ENCODE measurements around the gene UBA1.

UBA1 gene

DNA sequence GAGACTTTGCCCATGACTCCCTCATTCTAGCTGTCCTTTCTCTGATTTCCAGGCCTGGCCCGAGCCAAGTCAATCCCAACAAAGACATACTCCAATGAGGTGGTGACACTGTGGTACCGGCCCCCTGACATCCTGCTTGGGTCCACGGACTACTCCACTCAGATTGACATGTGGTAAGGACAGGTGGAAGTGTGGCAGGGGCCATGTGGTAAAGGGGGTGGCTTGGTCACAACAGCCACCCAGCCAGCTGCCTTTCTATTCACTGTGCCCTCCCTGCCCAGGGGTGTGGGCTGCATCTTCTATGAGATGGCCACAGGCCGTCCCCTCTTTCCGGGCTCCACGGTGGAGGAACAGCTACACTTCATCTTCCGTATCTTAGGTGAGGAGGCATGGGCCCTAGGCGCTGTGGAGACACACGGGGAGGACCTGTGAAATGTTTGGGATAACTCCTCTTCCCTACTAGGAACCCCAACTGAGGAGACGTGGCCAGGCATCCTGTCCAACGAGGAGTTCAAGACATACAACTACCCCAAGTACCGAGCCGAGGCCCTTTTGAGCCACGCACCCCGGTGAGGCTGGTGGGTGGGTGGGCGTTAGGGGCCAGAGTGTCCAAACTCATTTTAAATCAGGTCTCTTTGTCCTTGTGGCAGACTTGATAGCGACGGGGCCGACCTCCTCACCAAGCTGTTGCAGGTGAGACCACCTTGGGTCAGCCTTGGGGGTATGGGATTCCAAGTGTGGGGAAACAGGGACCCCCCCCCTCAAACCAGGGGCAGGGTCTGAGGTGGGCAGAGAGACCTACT, 33.1 kb downstream of the UBA1 start:
- no peak overlapping the region for H3K27ac ChIP-seq (replicated peaks)
- no peak overlapping the region for H3K4me3 ChIP-seq (replicated peaks; ENCODE audit: insufficient read depth, low read length)
- no peak for TF ChIP-seq SPI1 (IDR thresholded peaks at IDR 0.05; ENCODE audit: borderline replicate concordance, low read depth)
- no peak for TF ChIP-seq POLR2AphosphoS5 (IDR thresholded peaks at IDR 0.05; ENCODE audit: low read depth)
- TF ChIP-seq GABPA (IDR thresholded peaks at IDR 0.05; ENCODE audit: low read depth): no peak
- TF ChIP-seq, protein P1, sequence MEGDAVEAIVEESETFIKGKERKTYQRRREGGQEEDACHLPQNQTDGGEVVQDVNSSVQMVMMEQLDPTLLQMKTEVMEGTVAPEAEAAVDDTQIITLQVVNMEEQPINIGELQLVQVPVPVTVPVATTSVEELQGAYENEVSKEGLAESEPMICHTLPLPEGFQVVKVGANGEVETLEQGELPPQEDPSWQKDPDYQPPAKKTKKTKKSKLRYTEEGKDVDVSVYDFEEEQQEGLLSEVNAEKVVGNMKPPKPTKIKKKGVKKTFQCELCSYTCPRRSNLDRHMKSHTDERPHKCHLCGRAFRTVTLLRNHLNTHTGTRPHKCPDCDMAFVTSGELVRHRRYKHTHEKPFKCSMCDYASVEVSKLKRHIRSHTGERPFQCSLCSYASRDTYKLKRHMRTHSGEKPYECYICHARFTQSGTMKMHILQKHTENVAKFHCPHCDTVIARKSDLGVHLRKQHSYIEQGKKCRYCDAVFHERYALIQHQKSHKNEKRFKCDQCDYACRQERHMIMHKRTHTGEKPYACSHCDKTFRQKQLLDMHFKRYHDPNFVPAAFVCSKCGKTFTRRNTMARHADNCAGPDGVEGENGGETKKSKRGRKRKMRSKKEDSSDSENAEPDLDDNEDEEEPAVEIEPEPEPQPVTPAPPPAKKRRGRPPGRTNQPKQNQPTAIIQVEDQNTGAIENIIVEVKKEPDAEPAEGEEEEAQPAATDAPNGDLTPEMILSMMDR (IDR thresholded peaks at IDR 0.05; ENCODE audit: insufficient read depth, low read length): no peak
- TF ChIP-seq, protein P2, sequence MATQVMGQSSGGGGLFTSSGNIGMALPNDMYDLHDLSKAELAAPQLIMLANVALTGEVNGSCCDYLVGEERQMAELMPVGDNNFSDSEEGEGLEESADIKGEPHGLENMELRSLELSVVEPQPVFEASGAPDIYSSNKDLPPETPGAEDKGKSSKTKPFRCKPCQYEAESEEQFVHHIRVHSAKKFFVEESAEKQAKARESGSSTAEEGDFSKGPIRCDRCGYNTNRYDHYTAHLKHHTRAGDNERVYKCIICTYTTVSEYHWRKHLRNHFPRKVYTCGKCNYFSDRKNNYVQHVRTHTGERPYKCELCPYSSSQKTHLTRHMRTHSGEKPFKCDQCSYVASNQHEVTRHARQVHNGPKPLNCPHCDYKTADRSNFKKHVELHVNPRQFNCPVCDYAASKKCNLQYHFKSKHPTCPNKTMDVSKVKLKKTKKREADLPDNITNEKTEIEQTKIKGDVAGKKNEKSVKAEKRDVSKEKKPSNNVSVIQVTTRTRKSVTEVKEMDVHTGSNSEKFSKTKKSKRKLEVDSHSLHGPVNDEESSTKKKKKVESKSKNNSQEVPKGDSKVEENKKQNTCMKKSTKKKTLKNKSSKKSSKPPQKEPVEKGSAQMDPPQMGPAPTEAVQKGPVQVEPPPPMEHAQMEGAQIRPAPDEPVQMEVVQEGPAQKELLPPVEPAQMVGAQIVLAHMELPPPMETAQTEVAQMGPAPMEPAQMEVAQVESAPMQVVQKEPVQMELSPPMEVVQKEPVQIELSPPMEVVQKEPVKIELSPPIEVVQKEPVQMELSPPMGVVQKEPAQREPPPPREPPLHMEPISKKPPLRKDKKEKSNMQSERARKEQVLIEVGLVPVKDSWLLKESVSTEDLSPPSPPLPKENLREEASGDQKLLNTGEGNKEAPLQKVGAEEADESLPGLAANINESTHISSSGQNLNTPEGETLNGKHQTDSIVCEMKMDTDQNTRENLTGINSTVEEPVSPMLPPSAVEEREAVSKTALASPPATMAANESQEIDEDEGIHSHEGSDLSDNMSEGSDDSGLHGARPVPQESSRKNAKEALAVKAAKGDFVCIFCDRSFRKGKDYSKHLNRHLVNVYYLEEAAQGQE (IDR thresholded peaks at IDR 0.05; ENCODE audit: insufficient replicate concordance, low read depth): no peak
- DNase-seq (ENCODE audit: low read depth in 1 of 2, low spot score in 1 of 2): no peak
- H3K27me3 ChIP-seq (ENCODE audit: insufficient read depth, poor library complexity, severe bottlenecking): no peaks in the 10 kb centered on the region

DNA sequence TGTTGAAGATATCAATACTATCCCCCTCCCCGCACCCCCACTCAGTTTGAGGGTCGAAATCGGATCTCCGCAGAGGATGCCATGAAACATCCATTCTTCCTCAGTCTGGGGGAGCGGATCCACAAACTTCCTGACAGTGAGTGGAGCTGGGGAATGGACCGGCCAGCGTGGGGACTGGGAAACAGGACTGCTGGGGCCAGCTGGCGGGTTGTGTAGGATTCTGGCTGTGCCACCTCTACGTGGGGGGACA, 33.6 kb downstream of the UBA1 start:
- H3K27ac ChIP-seq (replicated peaks): no peak overlapping the region
- H3K27me3 ChIP-seq (ENCODE audit: insufficient read depth, poor library complexity, severe bottlenecking): no peaks in the 10 kb centered on the region
- TF ChIP-seq, protein P2 (IDR thresholded peaks at IDR 0.05; ENCODE audit: insufficient replicate concordance, low read depth): no peak
- TF ChIP-seq POLR2AphosphoS5 (IDR thresholded peaks at IDR 0.05; ENCODE audit: low read depth) (no peak), SPI1 (IDR thresholded peaks at IDR 0.05; ENCODE audit: borderline replicate concordance, low read depth) (no peak), GABPA (IDR thresholded peaks at IDR 0.05; ENCODE audit: low read depth) (no peak)
- TF ChIP-seq, protein P1 (IDR thresholded peaks at IDR 0.05; ENCODE audit: insufficient read depth, low read length): no peak
- H3K4me3 ChIP-seq (replicated peaks; ENCODE audit: insufficient read depth, low read length): no peak overlapping the region
- DNase-seq (ENCODE audit: low read depth in 1 of 2, low spot score in 1 of 2): no peak

DNA sequence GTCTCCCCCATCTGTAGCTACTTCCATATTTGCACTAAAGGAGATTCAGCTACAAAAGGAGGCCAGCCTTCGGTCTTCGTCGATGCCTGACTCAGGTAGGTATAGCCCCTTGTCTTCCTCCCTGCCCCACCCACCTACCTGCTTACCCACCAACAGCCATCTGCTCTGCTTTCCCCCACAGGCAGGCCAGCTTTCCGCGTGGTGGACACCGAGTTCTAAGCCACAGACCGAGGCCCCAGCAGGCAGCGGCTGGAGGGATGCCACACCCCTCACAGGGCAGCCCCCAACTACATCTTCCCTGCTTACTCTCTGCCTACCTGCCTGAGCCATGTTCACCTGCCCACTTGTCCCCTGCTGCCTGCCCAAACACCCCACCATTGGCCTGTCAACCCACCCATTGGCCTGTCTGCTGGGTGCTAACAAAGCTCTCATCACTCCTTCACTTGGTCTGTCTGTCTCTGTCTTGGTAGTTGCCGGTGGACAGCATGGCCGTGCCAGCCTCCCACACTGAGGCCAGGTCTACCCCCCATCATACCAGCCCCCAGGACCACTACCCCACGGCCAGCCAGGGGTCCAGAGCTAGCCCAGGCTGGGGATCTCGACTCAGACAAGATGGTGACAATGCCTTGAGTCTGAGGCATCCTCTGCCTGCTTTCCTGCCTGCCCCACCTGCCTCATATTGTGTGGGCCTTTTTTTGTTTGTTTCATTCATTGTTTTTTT, 35.1 kb downstream of the UBA1 start:
- Histone ChIP-seq H3K27ac (replicated peaks) (no peak overlapping the region), H3K4me3 (replicated peaks; ENCODE audit: insufficient read depth, low read length) (no peak overlapping the region), H3K27me3 (ENCODE audit: insufficient read depth, poor library complexity, severe bottlenecking) (no peaks in the 10 kb centered on the region)
- TF ChIP-seq, protein P2 (IDR thresholded peaks at IDR 0.05; ENCODE audit: insufficient replicate concordance, low read depth): no peak
- TF ChIP-seq, protein P1 (IDR thresholded peaks at IDR 0.05; ENCODE audit: insufficient read depth, low read length): no peak
- TF ChIP-seq POLR2AphosphoS5 (IDR thresholded peaks at IDR 0.05; ENCODE audit: low read depth) (no peak), SPI1 (IDR thresholded peaks at IDR 0.05; ENCODE audit: borderline replicate concordance, low read depth) (no peak), GABPA (IDR thresholded peaks at IDR 0.05; ENCODE audit: low read depth) (no peak)
- DNase-seq (ENCODE audit: low read depth in 1 of 2, low spot score in 1 of 2): no peak

All from HL-60 (cell line).